HL-60 (cell line): Measurements from ENCODE around the gene KLKB1.

Experiments used
- DNase-seq, 2 experiments: peaks; one replicate each; pipeline ENCODE4 v3.0.0-alpha.2; 2010 to 2020; ENCODE audit warnings: low read depth in 1 of 2, low spot score in 1 of 2
- H3K27ac ChIP-seq: fragments of 250-450 bp; sonication (Bioruptor Pico); replicated peaks from 2 replicates; pipeline ENCODE4 v1.5.1; 2020; ENCODE audit warnings: mild to moderate bottlenecking, moderate library complexity
- H3K27me3 ChIP-seq: fragments of 250-450 bp; sonication (Bioruptor Pico); 2 replicates; pipeline ENCODE4 v1.5.1; 2021; ENCODE audit warnings: mild to moderate bottlenecking, moderate library complexity; ENCODE audit not compliant: insufficient read depth, poor library complexity, severe bottlenecking
- H3K4me3 ChIP-seq: replicated peaks from 2 replicates; pipeline ENCODE4 v1.5.1; 2011; ENCODE audit warnings: mild to moderate bottlenecking, control low read depth, low read length; ENCODE audit not compliant: insufficient read depth
- CTCF ChIP-seq: IDR thresholded peaks from one replicate; pipeline ENCODE4 v1.5.1; 2011; ENCODE audit warnings: low read length, control low read depth, inconsistent platforms; ENCODE audit not compliant: insufficient read depth
- GABPA ChIP-seq: IDR thresholded peaks from 2 replicates; pipeline ENCODE4 v1.6.1; 2012; ENCODE audit warnings: low read depth
- POLR2AphosphoS5 ChIP-seq: IDR thresholded peaks from 2 replicates; pipeline ENCODE4 v1.6.1; 2012; ENCODE audit warnings: low read depth
- SPI1 ChIP-seq: IDR thresholded peaks from 2 replicates; pipeline ENCODE4 v1.6.1; 2012; ENCODE audit warnings: low read depth, mild to moderate bottlenecking, borderline replicate concordance
- TF ChIP-seq, protein P1 (sequence below): IDR thresholded peaks from 2 replicates; pipeline ENCODE4 v1.6.1; 2012; ENCODE audit warnings: low read depth; ENCODE audit not compliant: insufficient replicate concordance

The KLKB1 gene

GRCh38 chr4:186205156-186205555 lies 22.2 kb upstream of the KLKB1 start:
- Histone ChIP-seq H3K27ac (no peak overlapping the region), H3K4me3 (no peak overlapping the region), H3K27me3 (no peaks in the 10 kb centered on the region)
- DNase-seq, result no peak
- no peak for TF ChIP-seq GABPA
- no peak for TF ChIP-seq CTCF
- no peak for TF ChIP-seq POLR2AphosphoS5
- TF ChIP-seq, protein P1, sequence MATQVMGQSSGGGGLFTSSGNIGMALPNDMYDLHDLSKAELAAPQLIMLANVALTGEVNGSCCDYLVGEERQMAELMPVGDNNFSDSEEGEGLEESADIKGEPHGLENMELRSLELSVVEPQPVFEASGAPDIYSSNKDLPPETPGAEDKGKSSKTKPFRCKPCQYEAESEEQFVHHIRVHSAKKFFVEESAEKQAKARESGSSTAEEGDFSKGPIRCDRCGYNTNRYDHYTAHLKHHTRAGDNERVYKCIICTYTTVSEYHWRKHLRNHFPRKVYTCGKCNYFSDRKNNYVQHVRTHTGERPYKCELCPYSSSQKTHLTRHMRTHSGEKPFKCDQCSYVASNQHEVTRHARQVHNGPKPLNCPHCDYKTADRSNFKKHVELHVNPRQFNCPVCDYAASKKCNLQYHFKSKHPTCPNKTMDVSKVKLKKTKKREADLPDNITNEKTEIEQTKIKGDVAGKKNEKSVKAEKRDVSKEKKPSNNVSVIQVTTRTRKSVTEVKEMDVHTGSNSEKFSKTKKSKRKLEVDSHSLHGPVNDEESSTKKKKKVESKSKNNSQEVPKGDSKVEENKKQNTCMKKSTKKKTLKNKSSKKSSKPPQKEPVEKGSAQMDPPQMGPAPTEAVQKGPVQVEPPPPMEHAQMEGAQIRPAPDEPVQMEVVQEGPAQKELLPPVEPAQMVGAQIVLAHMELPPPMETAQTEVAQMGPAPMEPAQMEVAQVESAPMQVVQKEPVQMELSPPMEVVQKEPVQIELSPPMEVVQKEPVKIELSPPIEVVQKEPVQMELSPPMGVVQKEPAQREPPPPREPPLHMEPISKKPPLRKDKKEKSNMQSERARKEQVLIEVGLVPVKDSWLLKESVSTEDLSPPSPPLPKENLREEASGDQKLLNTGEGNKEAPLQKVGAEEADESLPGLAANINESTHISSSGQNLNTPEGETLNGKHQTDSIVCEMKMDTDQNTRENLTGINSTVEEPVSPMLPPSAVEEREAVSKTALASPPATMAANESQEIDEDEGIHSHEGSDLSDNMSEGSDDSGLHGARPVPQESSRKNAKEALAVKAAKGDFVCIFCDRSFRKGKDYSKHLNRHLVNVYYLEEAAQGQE, result no peak
- TF ChIP-seq SPI1, result no peak

GRCh38 chr4:186216465-186217024 lies 10.8 kb upstream of the KLKB1 start:
- H3K27ac ChIP-seq, result no peak overlapping the region
- H3K27me3 ChIP-seq, result peaks cover 3% of the 10 kb centered on the region
- DNase-seq, result no peak
- no peak overlapping the region for H3K4me3 ChIP-seq
- TF ChIP-seq, protein P1, result no peak
- TF ChIP-seq GABPA, result no peak
- TF ChIP-seq POLR2AphosphoS5, result no peak

GRCh38 chr4:186217733-186218293 lies 9.5 kb upstream of the KLKB1 start:
- TF ChIP-seq, protein P1, result no peak
- TF ChIP-seq GABPA, result no peak
- no peak for TF ChIP-seq CTCF
- no peak for TF ChIP-seq POLR2AphosphoS5
- TF ChIP-seq SPI1, result no peak
- Histone ChIP-seq H3K27ac (no peak overlapping the region), H3K4me3 (no peak overlapping the region), H3K27me3 (peaks cover 4% of the 10 kb centered on the region)
- DNase-seq, result no peak
